Thyroid gland (tissue), 4 donors: ENCODE results near the gene KIF18A. TPM values are rescaled to one million over a fixed set of nuclear protein-coding genes. Genes with fewer than 3 reads are reported as not detected.

Experiments used
- DNase-seq, 2 donors: peaks; one replicate each; pipeline ENCODE4 v3.0.0-alpha.2; 2019
- H3K27ac ChIP-seq, 3 donors: fragments of 200-600 bp; sonication (generic); 1 replicate in 2 of 3; 2 replicates in 1 of 3; pipeline ENCODE4 v1.5.1; 2016 to 2019; ENCODE audit warnings: mild to moderate bottlenecking in 1 of 3, moderate library complexity in 1 of 3
- H3K27me3 ChIP-seq: fragments of 200-600 bp; sonication (generic); one replicate; pipeline ENCODE4 v1.5.1; 2019
- H3K36me3 ChIP-seq, 2 donors: fragments of 200-600 bp; sonication (generic); one replicate each; pipeline ENCODE4 v1.5.1; 2016 to 2019
- H3K4me1 ChIP-seq, 2 donors: fragments of 200-600 bp; sonication (generic); one replicate each; pipeline ENCODE4 v1.5.1; 2017 to 2019
- H3K4me3 ChIP-seq, 3 donors: fragments of 200-600 bp; sonication (generic); replicated peaks in 1 of 3; 1 replicate in 2 of 3; 2 replicates in 1 of 3; pipeline ENCODE4 v1.5.1; 2016; ENCODE audit warnings: mild to moderate bottlenecking in 1 of 3
- H3K9me3 ChIP-seq: fragments of 200-600 bp; sonication (generic); one replicate; pipeline ENCODE4 v1.5.1; 2017
- CTCF ChIP-seq, 6 experiments: fragments of 200-600 bp in 3 of 6; fragments of 450-650 bp in 3 of 6; sonication (generic) in 3 of 6; IDR thresholded peaks; one replicate each; pipeline ENCODE4 v1.5.1; 2016 to 2019; ENCODE audit warnings: antibody characterized with exemption in 6 of 6, mild to moderate bottlenecking in 2 of 6, inconsistent platforms in 1 of 6, moderate library complexity in 1 of 6
- POLR2A ChIP-seq, 2 donors: fragments of 450-650 bp; IDR thresholded peaks; one replicate each; pipeline ENCODE4 v1.6.1; 2017; ENCODE audit warnings: antibody characterized with exemption in 2 of 2, mild to moderate bottlenecking in 2 of 2, moderate library complexity in 1 of 2
- WGBS, 2 donors: methylation state at CpG; one replicate each; pipeline ENCODE4 v1.1.5; 2017; 5-methylcytosine and 5-hydroxymethylcytosine counted together
- intact Hi-C: fragments of 100-400 bp; cut with DNase I; formaldehyde crosslinking; loops from one replicate; pipeline ENCODE4 v1.15.1; 2023
- total RNA-seq, 4 donors: library from RNA; depleted of rRNA; stranded (reverse); fragments of >200 nt; gene quantifications; one replicate each; pipeline ENCODE4 v1.2.3, GENCODE V29; 2016

KIF18A gene
- total RNA-seq, 4 donors from 2014 or later = 2.3 to 4.6 (median 4.1) TPM

- DNase-seq = no peak
Measured at GRCh38 chr11:28026634-28027290, 81.2 kb downstream of the KIF18A start.

GRCh38 chr11:28017816-28018215 is 90.1 kb downstream of the KIF18A start:
- no peaks in the 10 kb centered on the region for H3K36me3 ChIP-seq
- 93 to 98% methylated on average over 2 of the region's 2 CpGs for WGBS, 2 donors

More at GRCh38 chr11:28026634-28027290, 81.2 kb downstream of the KIF18A start:
- no peak overlapping the region for H3K4me3 ChIP-seq
- intact Hi-C loops = no loop called here
- no peaks in the 10 kb centered on the region for H3K9me3 ChIP-seq
- 92 to 95% methylated on average over 2 of the region's 2 CpGs for WGBS, 2 donors
- no peaks in the 10 kb centered on the region for H3K4me1 ChIP-seq
- H3K27ac ChIP-seq = no peak overlapping the region
- H3K27me3 ChIP-seq = no peaks in the 10 kb centered on the region
- H3K36me3 ChIP-seq = no peaks in the 10 kb centered on the region
- TF ChIP-seq CTCF (IDR thresholded peaks at IDR 0.05) (no peak), POLR2A (IDR thresholded peaks at IDR 0.05) (no peak)

GRCh38 chr11:28011813-28012212 is 96.1 kb downstream of the KIF18A start:
- H3K4me3 ChIP-seq = no peak overlapping the region
- H3K36me3 ChIP-seq = no peaks in the 10 kb centered on the region
- TF ChIP-seq CTCF (IDR thresholded peaks at IDR 0.05) (no peak), POLR2A (IDR thresholded peaks at IDR 0.05) (no peak)
- no peaks in the 10 kb centered on the region for H3K4me1 ChIP-seq
- intact Hi-C loops = no loop called here
- H3K27ac ChIP-seq = no peak overlapping the region
- H3K9me3 ChIP-seq = no peaks in the 10 kb centered on the region
- WGBS, 2 donors = 91 to 94% methylated on average over 4 of the region's 4 CpGs
- no peak for DNase-seq
- H3K27me3 ChIP-seq = no peaks in the 10 kb centered on the region

More at GRCh38 chr11:28017816-28018215, 90.1 kb downstream of the KIF18A start:
- no peak overlapping the region for H3K27ac ChIP-seq
- intact Hi-C loops = no loop called here
- H3K27me3 ChIP-seq = no peaks in the 10 kb centered on the region
- no peaks in the 10 kb centered on the region for H3K9me3 ChIP-seq
- no peak overlapping the region for H3K4me3 ChIP-seq
- no peak for DNase-seq
- H3K4me1 ChIP-seq = no peaks in the 10 kb centered on the region
- TF ChIP-seq CTCF (IDR thresholded peaks at IDR 0.05) (no peak), POLR2A (IDR thresholded peaks at IDR 0.05) (no peak)

GRCh38 chr11:28009996-28010395 is 98.0 kb downstream of the KIF18A start:
- Histone ChIP-seq H3K27me3 (no peaks in the 10 kb centered on the region), H3K4me1 (no peaks in the 10 kb centered on the region), H3K9me3 (no peaks in the 10 kb centered on the region), H3K4me3 (no peak overlapping the region), H3K36me3 (no peaks in the 10 kb centered on the region), H3K27ac (no peak overlapping the region)
- 80 to 86% methylated on average over 1 of the region's 1 CpG for WGBS, 2 donors
- DNase-seq = no peak
- TF ChIP-seq CTCF (IDR thresholded peaks at IDR 0.05) (no peak), POLR2A (IDR thresholded peaks at IDR 0.05) (no peak)
- intact Hi-C loops = no loop called here

- H3K36me3 ChIP-seq = no peaks in the 10 kb centered on the region
- no peak overlapping the region for H3K27ac ChIP-seq
- DNase-seq = no peak
- no peaks in the 10 kb centered on the region for H3K4me1 ChIP-seq
- intact Hi-C loops = no loop called here
- no peaks in the 10 kb centered on the region for H3K27me3 ChIP-seq
- no peak overlapping the region for H3K4me3 ChIP-seq
- no peak for TF ChIP-seq POLR2A (IDR thresholded peaks at IDR 0.05)
- no peak for TF ChIP-seq CTCF (IDR thresholded peaks at IDR 0.05)
- no peaks in the 10 kb centered on the region for H3K9me3 ChIP-seq
Measured at GRCh38 chr11:28009388-28009787, 98.6 kb downstream of the KIF18A start.
